ENCODE data around the gene TBC1D2B. TPM values are rescaled to one million over a fixed set of nuclear protein-coding genes. Genes with fewer than 3 reads are reported as not detected.

TBC1D2B gene
- polyA plus RNA-seq, 3 donors = 5.9 to 53.3 (median 6.2) TPM

GRCh38 chr15:78016860-78017259, 60.7 kb downstream of the TBC1D2B start:
- H3K9me3 Mint-ChIP-seq = peaks cover 0 to 1% (median 0%) of the 10 kb centered on the region in 7 donors
- H3K36me3 ChIP-seq (replicated peaks in 1 of 2; ENCODE audit: control insufficient read depth in 1 of 2, insufficient read depth in 2 of 2, low read length in 2 of 2) = peaks cover 64 to 83% of the 10 kb centered on the region in 2 donors
- no peaks in the 10 kb centered on the region for H3K79me2 ChIP-seq (ENCODE audit: insufficient read depth, low read length)
- peaks cover 18% of the 10 kb centered on the region for H3K4me1 Mint-ChIP-seq
- H3K4me3 Mint-ChIP-seq = no peak overlapping the region
- H2AFZ ChIP-seq (ENCODE audit: insufficient read depth, low read depth, low read length, poor library complexity, severe bottlenecking) = no peak overlapping the region
- WGBS (ENCODE audit: insufficient coverage) = no CpG with 5 or more reads among the region's 1 CpG
- TF ChIP-seq, protein P1, sequence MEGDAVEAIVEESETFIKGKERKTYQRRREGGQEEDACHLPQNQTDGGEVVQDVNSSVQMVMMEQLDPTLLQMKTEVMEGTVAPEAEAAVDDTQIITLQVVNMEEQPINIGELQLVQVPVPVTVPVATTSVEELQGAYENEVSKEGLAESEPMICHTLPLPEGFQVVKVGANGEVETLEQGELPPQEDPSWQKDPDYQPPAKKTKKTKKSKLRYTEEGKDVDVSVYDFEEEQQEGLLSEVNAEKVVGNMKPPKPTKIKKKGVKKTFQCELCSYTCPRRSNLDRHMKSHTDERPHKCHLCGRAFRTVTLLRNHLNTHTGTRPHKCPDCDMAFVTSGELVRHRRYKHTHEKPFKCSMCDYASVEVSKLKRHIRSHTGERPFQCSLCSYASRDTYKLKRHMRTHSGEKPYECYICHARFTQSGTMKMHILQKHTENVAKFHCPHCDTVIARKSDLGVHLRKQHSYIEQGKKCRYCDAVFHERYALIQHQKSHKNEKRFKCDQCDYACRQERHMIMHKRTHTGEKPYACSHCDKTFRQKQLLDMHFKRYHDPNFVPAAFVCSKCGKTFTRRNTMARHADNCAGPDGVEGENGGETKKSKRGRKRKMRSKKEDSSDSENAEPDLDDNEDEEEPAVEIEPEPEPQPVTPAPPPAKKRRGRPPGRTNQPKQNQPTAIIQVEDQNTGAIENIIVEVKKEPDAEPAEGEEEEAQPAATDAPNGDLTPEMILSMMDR (IDR thresholded peaks at IDR 0.05) = no peak
- H3K9ac ChIP-seq (ENCODE audit: insufficient read depth, low read length, poor library complexity, severe bottlenecking) = no peak overlapping the region
- H3K4me3 ChIP-seq (replicated peaks in 1 of 3; ENCODE audit: low read depth in 2 of 3, low read length in 3 of 3) = no peak overlapping the region
- intact Hi-C loops (cut with micrococcal nuclease) = no loop called here
- no peak overlapping the region for H3K4me2 ChIP-seq (replicated peaks; ENCODE audit: extremely low read depth, low read length, poor library complexity, severe bottlenecking)
- H3K27me3 Mint-ChIP-seq (ENCODE audit: low read depth in 3 of 3) = no peaks in the 10 kb centered on the region
- no peak overlapping the region for H3K27ac Mint-ChIP-seq
- no peaks in the 10 kb centered on the region for H3K27me3 ChIP-seq (ENCODE audit: control insufficient read depth in 2 of 2, insufficient read depth in 2 of 2, low read length in 2 of 2)
- DNase-seq = no peak
- H3K4me1 ChIP-seq (ENCODE audit: control insufficient read depth in 1 of 2, insufficient read depth in 2 of 2, low read length in 2 of 2) = peaks cover 12 to 14% of the 10 kb centered on the region in 2 donors
- H3K9me3 ChIP-seq (replicated peaks in 1 of 2; ENCODE audit: control insufficient read depth in 1 of 2, insufficient read depth in 1 of 2, low read length in 2 of 2) = no peaks in the 10 kb centered on the region
- H4K20me1 ChIP-seq (ENCODE audit: insufficient read depth, low read length) = peaks cover 20% of the 10 kb centered on the region
- H3K36me3 Mint-ChIP-seq = peaks cover 70 to 75% of the 10 kb centered on the region in 2 donors
- no peak overlapping the region for H3K27ac ChIP-seq (ENCODE audit: low read depth in 1 of 2, low read length in 2 of 2)

DNA sequence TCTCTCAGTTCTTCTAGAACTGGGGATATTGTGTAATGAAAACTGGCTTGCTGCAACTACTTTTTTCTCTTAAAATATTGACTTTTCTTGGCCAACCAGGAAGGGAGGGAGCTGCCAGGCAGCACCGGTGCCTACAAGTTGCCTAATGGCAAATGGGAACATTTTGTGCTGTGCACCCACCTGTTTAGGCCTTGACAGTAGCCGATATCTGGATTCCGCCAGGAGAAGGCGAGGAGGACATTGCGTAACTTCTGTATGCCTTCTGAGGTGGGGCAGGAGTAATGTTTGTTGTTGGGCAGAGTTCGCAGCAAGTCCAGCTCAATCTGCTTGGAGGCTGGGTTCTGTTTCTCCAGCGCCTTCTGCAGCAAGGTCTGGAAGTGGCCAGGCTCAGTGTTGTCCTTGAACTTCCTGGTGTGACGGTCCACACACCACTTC, 64.9 kb downstream of the TBC1D2B start:
- Histone ChIP-seq H3K9me3 (replicated peaks in 1 of 2; ENCODE audit: control insufficient read depth in 1 of 2, insufficient read depth in 1 of 2, low read length in 2 of 2) (no peaks in the 10 kb centered on the region), H3K27ac (ENCODE audit: low read depth in 1 of 2, low read length in 2 of 2) (peak overlapping the region in 1 of 2 donors; percentile 47), H3K27me3 (ENCODE audit: control insufficient read depth in 2 of 2, insufficient read depth in 2 of 2, low read length in 2 of 2) (no peaks in the 10 kb centered on the region), H3K4me2 (replicated peaks; ENCODE audit: extremely low read depth, low read length, poor library complexity, severe bottlenecking) (no peak overlapping the region), H3K9ac (ENCODE audit: insufficient read depth, low read length, poor library complexity, severe bottlenecking) (no peak overlapping the region), H3K4me3 (replicated peaks in 1 of 3; ENCODE audit: low read depth in 2 of 3, low read length in 3 of 3) (no peak overlapping the region), H4K20me1 (ENCODE audit: insufficient read depth, low read length) (peaks cover 43% of the 10 kb centered on the region), H2AFZ (ENCODE audit: insufficient read depth, low read depth, low read length, poor library complexity, severe bottlenecking) (no peak overlapping the region), H3K4me1 (ENCODE audit: control insufficient read depth in 1 of 2, insufficient read depth in 2 of 2, low read length in 2 of 2) (no peaks in the 10 kb centered on the region), H3K79me2 (ENCODE audit: insufficient read depth, low read length) (peaks cover 11% of the 10 kb centered on the region), H3K36me3 (replicated peaks in 1 of 2; ENCODE audit: control insufficient read depth in 1 of 2, insufficient read depth in 2 of 2, low read length in 2 of 2) (peaks cover 74 to 97% of the 10 kb centered on the region in 2 donors)
- Mint-ChIP-seq H3K4me1 (peaks cover 2% of the 10 kb centered on the region), H3K27ac (peak overlapping the region in 2 of 7 donors; percentile 10 to 16), H3K4me3 (no peak overlapping the region), H3K36me3 (peaks cover 80 to 95% of the 10 kb centered on the region in 2 donors), H3K27me3 (ENCODE audit: low read depth in 3 of 3) (no peaks in the 10 kb centered on the region), H3K9me3 (peaks cover 0 to 1% (median 0%) of the 10 kb centered on the region in 7 donors)
- TF ChIP-seq, protein P1 (IDR thresholded peaks at IDR 0.05) = no peak
- intact Hi-C loops (cut with micrococcal nuclease) = no loop called here
- no peak for DNase-seq
- 40% methylated on average over 8 of the region's 8 CpGs for WGBS (ENCODE audit: insufficient coverage)

Data from CD14-positive monocyte (primary cell).